ENCODE results near the gene TIMELESS.
"Not testable (repeated sequence)": the region's sequence is repeated elsewhere in the genome, so short reads cannot be mapped to it uniquely, and the experiment has no call there.

DNA sequence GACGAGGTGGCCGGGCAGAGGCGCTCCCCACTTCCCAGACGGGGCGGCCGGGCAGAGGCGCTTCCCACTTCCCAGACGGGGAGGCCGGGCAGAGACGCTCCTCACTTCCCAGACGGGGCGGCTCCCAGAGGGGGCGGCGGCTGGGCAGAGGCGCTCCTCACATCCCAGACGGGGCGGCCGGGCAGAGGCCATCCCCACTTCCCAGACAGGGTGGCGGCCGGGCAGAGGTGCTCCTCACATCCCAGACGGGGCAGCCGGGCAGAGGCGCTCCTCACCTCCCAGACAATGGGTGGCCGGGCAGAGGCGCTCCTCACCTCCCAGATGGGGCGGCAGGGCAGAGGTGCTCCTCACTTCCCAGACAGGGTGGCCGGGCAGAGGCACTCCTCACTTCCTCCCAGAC, 45.3 kb upstream of the TIMELESS start:
- not testable (repeated sequence) for TF ChIP-seq MAFK (IDR thresholded peaks at IDR 0.05; ENCODE audit: partially characterized antibody); RAD21 (conservative IDR thresholded peaks at IDR 0.05 in 1 of 2, IDR thresholded peaks at IDR 0.05 in 1 of 2); POLR2A (IDR thresholded peaks at IDR 0.05; ENCODE audit: low read length); HEYL (CRISPR knock-in tag; IDR thresholded peaks at IDR 0.05); MAZ (IDR thresholded peaks at IDR 0.05; ENCODE audit: borderline replicate concordance, low read depth, low read length); EP300 (IDR thresholded peaks at IDR 0.05); FOSL2 (IDR thresholded peaks at IDR 0.05); FOSL2 (CRISPR knock-in tag; IDR thresholded peaks at IDR 0.05); CHD2 (IDR thresholded peaks at IDR 0.05; ENCODE audit: low read length, partially characterized antibody); RFX5 (IDR thresholded peaks at IDR 0.05); HDAC2 (IDR thresholded peaks at IDR 0.05); JUNB (IDR thresholded peaks at IDR 0.05)
- TF ChIP-seq, protein P1, sequence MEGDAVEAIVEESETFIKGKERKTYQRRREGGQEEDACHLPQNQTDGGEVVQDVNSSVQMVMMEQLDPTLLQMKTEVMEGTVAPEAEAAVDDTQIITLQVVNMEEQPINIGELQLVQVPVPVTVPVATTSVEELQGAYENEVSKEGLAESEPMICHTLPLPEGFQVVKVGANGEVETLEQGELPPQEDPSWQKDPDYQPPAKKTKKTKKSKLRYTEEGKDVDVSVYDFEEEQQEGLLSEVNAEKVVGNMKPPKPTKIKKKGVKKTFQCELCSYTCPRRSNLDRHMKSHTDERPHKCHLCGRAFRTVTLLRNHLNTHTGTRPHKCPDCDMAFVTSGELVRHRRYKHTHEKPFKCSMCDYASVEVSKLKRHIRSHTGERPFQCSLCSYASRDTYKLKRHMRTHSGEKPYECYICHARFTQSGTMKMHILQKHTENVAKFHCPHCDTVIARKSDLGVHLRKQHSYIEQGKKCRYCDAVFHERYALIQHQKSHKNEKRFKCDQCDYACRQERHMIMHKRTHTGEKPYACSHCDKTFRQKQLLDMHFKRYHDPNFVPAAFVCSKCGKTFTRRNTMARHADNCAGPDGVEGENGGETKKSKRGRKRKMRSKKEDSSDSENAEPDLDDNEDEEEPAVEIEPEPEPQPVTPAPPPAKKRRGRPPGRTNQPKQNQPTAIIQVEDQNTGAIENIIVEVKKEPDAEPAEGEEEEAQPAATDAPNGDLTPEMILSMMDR (IDR thresholded peaks at IDR 0.05), result not testable (repeated sequence)
- TF ChIP-seq, protein P2, sequence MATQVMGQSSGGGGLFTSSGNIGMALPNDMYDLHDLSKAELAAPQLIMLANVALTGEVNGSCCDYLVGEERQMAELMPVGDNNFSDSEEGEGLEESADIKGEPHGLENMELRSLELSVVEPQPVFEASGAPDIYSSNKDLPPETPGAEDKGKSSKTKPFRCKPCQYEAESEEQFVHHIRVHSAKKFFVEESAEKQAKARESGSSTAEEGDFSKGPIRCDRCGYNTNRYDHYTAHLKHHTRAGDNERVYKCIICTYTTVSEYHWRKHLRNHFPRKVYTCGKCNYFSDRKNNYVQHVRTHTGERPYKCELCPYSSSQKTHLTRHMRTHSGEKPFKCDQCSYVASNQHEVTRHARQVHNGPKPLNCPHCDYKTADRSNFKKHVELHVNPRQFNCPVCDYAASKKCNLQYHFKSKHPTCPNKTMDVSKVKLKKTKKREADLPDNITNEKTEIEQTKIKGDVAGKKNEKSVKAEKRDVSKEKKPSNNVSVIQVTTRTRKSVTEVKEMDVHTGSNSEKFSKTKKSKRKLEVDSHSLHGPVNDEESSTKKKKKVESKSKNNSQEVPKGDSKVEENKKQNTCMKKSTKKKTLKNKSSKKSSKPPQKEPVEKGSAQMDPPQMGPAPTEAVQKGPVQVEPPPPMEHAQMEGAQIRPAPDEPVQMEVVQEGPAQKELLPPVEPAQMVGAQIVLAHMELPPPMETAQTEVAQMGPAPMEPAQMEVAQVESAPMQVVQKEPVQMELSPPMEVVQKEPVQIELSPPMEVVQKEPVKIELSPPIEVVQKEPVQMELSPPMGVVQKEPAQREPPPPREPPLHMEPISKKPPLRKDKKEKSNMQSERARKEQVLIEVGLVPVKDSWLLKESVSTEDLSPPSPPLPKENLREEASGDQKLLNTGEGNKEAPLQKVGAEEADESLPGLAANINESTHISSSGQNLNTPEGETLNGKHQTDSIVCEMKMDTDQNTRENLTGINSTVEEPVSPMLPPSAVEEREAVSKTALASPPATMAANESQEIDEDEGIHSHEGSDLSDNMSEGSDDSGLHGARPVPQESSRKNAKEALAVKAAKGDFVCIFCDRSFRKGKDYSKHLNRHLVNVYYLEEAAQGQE (IDR thresholded peaks at IDR 0.05), result not testable (repeated sequence)
- TF ChIP-seq, protein P3, sequence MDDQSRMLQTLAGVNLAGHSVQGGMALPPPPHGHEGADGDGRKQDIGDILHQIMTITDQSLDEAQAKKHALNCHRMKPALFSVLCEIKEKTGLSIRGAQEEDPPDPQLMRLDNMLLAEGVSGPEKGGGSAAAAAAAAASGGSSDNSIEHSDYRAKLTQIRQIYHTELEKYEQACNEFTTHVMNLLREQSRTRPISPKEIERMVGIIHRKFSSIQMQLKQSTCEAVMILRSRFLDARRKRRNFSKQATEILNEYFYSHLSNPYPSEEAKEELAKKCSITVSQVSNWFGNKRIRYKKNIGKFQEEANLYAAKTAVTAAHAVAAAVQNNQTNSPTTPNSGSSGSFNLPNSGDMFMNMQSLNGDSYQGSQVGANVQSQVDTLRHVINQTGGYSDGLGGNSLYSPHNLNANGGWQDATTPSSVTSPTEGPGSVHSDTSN (IDR thresholded peaks at IDR 0.05), result not testable (repeated sequence)

Data from A549 (cell line).